ENCODE measurements around the gene NCOR2.

DNA sequence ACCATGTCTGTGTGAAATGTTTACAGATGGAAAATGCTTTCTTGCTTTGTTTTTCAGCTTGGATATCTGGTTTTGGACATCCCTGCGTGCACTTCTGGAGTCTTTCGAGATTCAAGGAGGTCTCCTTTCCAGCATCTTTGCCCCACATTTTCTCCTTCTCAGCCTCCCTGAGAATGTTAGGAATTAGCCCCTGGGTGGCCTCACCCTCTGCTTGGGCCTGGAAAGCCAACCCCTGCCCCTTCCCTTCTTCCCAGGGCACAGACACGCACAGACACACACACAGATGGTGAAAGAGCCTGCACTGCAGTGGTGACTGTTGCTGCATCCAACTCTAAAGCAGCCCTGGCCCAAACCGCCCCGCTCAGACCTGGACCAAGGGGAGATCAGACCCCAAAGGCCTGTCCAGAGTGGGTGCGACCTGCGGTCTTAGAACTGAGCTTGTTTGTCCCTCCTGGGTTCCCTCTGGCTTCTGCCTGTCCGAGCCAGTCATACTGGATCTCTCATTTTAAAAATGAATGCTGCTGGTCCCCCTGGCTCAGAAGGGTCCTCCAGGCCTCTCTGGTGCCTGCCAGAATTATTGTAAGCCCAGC lies 8.7 kb upstream of the NCOR2 start:
- TF ChIP-seq, protein P1, sequence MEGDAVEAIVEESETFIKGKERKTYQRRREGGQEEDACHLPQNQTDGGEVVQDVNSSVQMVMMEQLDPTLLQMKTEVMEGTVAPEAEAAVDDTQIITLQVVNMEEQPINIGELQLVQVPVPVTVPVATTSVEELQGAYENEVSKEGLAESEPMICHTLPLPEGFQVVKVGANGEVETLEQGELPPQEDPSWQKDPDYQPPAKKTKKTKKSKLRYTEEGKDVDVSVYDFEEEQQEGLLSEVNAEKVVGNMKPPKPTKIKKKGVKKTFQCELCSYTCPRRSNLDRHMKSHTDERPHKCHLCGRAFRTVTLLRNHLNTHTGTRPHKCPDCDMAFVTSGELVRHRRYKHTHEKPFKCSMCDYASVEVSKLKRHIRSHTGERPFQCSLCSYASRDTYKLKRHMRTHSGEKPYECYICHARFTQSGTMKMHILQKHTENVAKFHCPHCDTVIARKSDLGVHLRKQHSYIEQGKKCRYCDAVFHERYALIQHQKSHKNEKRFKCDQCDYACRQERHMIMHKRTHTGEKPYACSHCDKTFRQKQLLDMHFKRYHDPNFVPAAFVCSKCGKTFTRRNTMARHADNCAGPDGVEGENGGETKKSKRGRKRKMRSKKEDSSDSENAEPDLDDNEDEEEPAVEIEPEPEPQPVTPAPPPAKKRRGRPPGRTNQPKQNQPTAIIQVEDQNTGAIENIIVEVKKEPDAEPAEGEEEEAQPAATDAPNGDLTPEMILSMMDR (IDR thresholded peaks at IDR 0.05): no peak
- no peak for TF ChIP-seq POLR2A (IDR thresholded peaks at IDR 0.05)
